ENCODE measurements around the gene PCDHGA7.
"Not testable (repeated sequence)": the region's sequence is repeated elsewhere in the genome, so short reads cannot be mapped to it uniquely, and the experiment has no call there.

PCDHGA7 gene

GRCh38 chr5:141432726-141433125, 50.2 kb downstream of the PCDHGA7 start:
- H3K4me3 ChIP-seq (ENCODE audit: low read length); DNase-seq (ENCODE audit: low read depth, low spot score); H3K27me3 ChIP-seq (ENCODE audit: control insufficient read depth, insufficient read depth, low read length); H3K4me1 ChIP-seq (ENCODE audit: control insufficient read depth, insufficient read depth, low read length); H3K9me3 ChIP-seq (ENCODE audit: control insufficient read depth, insufficient read depth, low read length); H3K27ac ChIP-seq (ENCODE audit: low read length); H3K36me3 ChIP-seq (ENCODE audit: control insufficient read depth, insufficient read depth, low read length): not testable (repeated sequence)
- no CpG with 5 or more reads among the region's 29 CpGs for WGBS (ENCODE audit: insufficient coverage, insufficient read length)

- Histone ChIP-seq H3K4me3 (ENCODE audit: low read length) (no peak overlapping the region), H3K27ac (ENCODE audit: low read length) (no peak overlapping the region), H3K27me3 (ENCODE audit: control insufficient read depth, insufficient read depth, low read length) (no peaks in the 10 kb centered on the region), H3K36me3 (ENCODE audit: control insufficient read depth, insufficient read depth, low read length) (0 out of 2 replicates have a peak, but pooled peaks cover 3% of the 10 kb centered on the region), H3K9me3 (ENCODE audit: control insufficient read depth, insufficient read depth, low read length) (no peaks in the 10 kb centered on the region), H3K4me1 (ENCODE audit: control insufficient read depth, insufficient read depth, low read length) (no peaks in the 10 kb centered on the region)
- no CpG with 5 or more reads among the region's 2 CpGs for WGBS (ENCODE audit: insufficient coverage, insufficient read length)
- no peak for DNase-seq (ENCODE audit: low read depth, low spot score)
Observed at GRCh38 chr5:141434006-141434405, 51.5 kb downstream of the PCDHGA7 start.
